Measurements from ENCODE around the gene RDH8.

GRCh38 chr19:9966024-9966423 lies 47.3 kb upstream of the RDH8 start:
- TF ChIP-seq POLR2AphosphoS5 (IDR thresholded peaks at IDR 0.05) (no peak), CTCF (IDR thresholded peaks at IDR 0.05) (no peak)
